ENCODE data around the gene PLCD3.
"Not testable (repeated sequence)": the region's sequence is repeated elsewhere in the genome, so short reads cannot be mapped to it uniquely, and the experiment has no call there.

PLCD3 gene

DNA sequence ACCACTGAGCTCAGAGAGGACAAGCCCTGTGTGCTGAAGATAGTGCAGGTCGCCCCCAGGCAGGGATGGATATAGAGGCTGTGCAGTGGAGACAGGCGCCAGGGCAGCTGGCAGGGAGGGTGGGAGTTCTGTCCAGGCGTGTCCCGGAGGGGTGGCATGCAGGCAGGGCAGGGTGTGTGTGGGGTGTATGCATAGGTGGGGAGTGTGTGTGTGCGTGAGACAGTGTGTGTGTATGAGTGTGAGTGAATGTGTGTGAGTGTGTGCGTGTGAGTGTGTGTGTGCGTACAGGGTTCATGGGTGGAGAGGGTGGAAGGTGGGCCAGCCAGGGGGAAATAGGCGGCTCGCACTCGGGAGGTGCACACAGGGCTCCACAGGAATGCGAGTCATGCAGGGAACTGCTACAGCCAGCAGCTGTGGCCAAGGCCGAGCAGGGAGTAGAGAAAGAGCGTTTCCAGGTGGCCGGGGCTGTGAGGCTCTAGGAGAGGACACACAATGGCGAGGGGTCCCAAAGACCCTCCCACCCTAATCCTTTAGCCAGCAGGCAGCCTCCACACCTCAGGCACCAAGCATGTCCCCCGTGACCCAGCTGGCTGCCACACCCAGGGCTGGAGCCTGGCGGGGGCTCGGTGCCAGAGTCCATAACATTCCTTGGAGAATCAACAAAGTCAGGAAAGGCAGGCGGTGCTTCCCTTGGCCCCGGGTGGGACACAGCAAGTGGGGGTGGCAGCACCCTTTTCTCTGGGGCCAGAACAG lies 4.6 kb downstream of the PLCD3 start:
- H3K27ac ChIP-seq, result no peak overlapping the region
- TF ChIP-seq ZFX (IDR thresholded peaks at IDR 0.05) (no peak), CTCF (conservative IDR thresholded peaks at IDR 0.05) (no peak)

DNA sequence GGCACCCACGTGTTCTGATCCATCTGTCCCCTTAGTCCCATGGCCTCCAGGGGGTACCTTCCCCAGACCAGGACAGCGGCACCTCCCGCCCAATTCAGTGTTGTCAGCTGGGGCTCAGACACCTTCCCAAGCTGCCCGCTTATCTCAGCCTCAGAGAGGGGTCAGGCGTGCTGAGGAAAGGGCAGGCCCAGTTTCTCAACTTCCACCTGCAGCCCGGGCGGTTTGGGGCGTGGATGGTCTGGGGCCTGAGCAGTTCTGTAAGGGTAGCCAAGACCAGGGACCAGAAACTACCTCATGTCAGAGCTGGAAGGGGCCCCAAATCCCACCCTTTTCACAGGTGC lies 5.1 kb downstream of the PLCD3 start:
- no peak overlapping the region for H3K27ac ChIP-seq
- no peak for TF ChIP-seq CTCF (conservative IDR thresholded peaks at IDR 0.05)
- TF ChIP-seq ZFX (IDR thresholded peaks at IDR 0.05), result no peak

- TF ChIP-seq ZFX (IDR thresholded peaks at IDR 0.05), result no peak
- no peak for TF ChIP-seq CTCF (conservative IDR thresholded peaks at IDR 0.05)
- H3K27ac ChIP-seq, result no peak overlapping the region
Observed at GRCh38 chr17:45125509-45125908, 6.8 kb downstream of the PLCD3 start.

GRCh38 chr17:45124797-45125122 lies 7.6 kb downstream of the PLCD3 start:
- H3K27ac ChIP-seq, result not testable (repeated sequence)

DNA sequence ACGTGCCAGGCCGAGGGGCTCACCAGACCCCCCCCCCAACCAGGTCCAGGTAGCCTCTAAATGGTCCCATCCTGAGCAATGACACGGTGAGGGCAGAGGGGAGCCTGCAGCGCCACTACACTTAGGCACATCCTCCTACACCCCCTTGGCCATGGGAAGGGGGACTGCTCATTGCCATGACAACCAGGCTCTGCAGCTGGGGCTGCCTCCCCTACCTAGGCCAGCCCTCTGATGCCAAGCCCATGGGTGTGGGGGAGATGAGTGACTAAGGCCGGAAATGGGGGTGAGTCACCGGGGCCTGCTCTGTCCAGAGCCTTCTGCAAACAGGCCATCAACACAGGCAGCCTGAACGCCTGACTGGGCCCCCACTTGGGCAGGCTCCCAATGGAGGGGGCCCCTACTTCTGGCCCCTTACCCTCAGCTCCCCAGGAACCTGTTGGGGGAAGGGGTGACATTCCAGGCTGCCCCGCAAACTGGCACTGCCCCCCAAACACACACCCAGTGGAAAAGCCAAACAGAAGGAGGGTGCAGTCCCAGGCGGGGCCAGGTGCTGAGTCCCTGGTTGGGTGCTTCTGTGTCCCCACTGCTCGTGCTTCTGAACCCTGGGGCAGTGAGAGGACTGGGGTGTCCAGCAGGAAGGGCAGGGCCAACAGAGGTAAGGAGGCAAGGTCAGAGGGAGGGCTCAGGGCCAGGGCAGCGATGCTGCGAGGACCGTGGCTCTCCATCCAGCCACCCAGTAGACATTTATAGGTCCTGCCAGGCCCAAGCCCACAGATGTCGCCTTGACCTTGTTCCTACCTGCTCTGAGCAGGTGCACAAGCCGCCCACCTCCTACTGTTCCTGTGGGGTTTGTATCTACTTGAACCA lies 8.2 kb downstream of the PLCD3 start:
- TF ChIP-seq ZFX (IDR thresholded peaks at IDR 0.05) (no peak), CTCF (conservative IDR thresholded peaks at IDR 0.05) (no peak)
- H3K27ac ChIP-seq, result no peak overlapping the region

GRCh38 chr17:45123076-45123770 lies 9.1 kb downstream of the PLCD3 start:
- H3K27ac ChIP-seq, result no peak overlapping the region

GRCh38 chr17:45121055-45121454 lies 11.3 kb downstream of the PLCD3 start:
- no peak overlapping the region for H3K27ac ChIP-seq
- no peak for TF ChIP-seq CTCF (conservative IDR thresholded peaks at IDR 0.05)
- no peak for TF ChIP-seq ZFX (IDR thresholded peaks at IDR 0.05)

More at GRCh38 chr17:45123076-45123770, 9.1 kb downstream of the PLCD3 start:
- TF ChIP-seq ZFX (IDR thresholded peaks at IDR 0.05), result no peak
- TF ChIP-seq CTCF (conservative IDR thresholded peaks at IDR 0.05), result no peak
